Measurements from ENCODE around the gene CHMP1B.

CHMP1B gene

DNA sequence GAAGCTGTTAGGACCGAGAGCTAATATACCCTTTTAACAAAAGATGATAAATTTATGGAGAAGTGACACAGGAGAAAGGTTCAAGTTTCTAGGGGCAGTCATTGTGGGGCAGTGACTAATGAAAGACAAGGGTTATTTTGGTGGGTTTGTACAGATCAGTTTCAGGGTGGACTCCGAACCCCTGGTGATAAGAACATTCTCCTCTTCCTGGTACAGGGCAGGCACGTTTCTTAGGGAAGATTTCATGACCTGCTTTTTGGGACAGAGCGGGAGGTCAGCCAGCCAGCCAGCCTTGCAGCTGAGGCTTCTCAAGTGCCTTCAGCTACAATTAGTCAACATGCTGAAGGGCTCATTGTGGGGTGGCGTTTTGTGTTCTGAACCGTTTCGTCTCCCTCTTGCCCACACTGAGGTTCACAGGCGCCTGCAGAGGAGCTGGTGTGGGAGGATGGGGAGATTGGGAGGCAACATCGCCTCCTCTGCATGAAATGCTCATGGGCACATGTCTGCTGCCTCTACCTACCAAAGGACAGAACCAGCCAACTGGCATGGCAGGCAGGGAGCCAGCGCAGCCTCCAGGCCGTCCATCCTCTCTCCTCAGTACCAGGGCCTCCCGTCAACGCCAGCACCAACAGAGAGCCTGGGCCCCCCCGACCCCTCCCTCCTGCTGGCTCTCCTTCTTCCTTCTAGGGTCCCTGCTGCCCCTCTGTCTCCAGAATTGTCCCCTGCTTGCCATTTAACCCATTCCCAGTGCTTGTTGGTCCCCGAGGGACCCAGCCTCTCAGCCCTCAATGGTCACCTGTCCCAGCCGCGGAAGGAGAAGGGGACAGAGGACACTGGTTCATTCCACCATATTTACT, 9.6 kb downstream of the CHMP1B start:
- Histone ChIP-seq H3K9me3 (replicated peaks; ENCODE audit: insufficient read depth, low read length) (no peaks in the 10 kb centered on the region), H3K9me2 (replicated peaks; ENCODE audit: insufficient read depth, low read length) (no peaks in the 10 kb centered on the region), H4K20me1 (ENCODE audit: insufficient read depth, low read length) (no peaks in the 10 kb centered on the region), H3K4me3 (ENCODE audit: low read length) (no peak overlapping the region), H3K27me3 (replicated peaks; ENCODE audit: insufficient read depth, low read length) (no peaks in the 10 kb centered on the region), H3F3A (ENCODE audit: insufficient read depth, low read length) (no peaks in the 10 kb centered on the region), H3K4me2 (ENCODE audit: low read depth, low read length) (no peak overlapping the region), H3K4me1 (ENCODE audit: low read length) (no peaks in the 10 kb centered on the region), H3K27ac (ENCODE audit: low read length) (no peak overlapping the region), H3K36me3 (replicated peaks; ENCODE audit: insufficient read depth, low read length) (no peaks in the 10 kb centered on the region), H2AFZ (ENCODE audit: low read length) (no peak overlapping the region), H3K79me2 (ENCODE audit: low read length) (no peaks in the 10 kb centered on the region), H3K9ac (ENCODE audit: low read length) (no peak overlapping the region)
- TF ChIP-seq EZH2phosphoT487 (IDR thresholded peaks at IDR 0.05; ENCODE audit: low read length) (no peak), EZH2 (optimal IDR thresholded peaks at IDR 0.05; ENCODE audit: low read depth, low read length) (no peak)
- TF ChIP-seq, protein P1, sequence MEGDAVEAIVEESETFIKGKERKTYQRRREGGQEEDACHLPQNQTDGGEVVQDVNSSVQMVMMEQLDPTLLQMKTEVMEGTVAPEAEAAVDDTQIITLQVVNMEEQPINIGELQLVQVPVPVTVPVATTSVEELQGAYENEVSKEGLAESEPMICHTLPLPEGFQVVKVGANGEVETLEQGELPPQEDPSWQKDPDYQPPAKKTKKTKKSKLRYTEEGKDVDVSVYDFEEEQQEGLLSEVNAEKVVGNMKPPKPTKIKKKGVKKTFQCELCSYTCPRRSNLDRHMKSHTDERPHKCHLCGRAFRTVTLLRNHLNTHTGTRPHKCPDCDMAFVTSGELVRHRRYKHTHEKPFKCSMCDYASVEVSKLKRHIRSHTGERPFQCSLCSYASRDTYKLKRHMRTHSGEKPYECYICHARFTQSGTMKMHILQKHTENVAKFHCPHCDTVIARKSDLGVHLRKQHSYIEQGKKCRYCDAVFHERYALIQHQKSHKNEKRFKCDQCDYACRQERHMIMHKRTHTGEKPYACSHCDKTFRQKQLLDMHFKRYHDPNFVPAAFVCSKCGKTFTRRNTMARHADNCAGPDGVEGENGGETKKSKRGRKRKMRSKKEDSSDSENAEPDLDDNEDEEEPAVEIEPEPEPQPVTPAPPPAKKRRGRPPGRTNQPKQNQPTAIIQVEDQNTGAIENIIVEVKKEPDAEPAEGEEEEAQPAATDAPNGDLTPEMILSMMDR (IDR thresholded peaks at IDR 0.05; ENCODE audit: low read length) = no peak
- DNase-seq = no peak

DNA sequence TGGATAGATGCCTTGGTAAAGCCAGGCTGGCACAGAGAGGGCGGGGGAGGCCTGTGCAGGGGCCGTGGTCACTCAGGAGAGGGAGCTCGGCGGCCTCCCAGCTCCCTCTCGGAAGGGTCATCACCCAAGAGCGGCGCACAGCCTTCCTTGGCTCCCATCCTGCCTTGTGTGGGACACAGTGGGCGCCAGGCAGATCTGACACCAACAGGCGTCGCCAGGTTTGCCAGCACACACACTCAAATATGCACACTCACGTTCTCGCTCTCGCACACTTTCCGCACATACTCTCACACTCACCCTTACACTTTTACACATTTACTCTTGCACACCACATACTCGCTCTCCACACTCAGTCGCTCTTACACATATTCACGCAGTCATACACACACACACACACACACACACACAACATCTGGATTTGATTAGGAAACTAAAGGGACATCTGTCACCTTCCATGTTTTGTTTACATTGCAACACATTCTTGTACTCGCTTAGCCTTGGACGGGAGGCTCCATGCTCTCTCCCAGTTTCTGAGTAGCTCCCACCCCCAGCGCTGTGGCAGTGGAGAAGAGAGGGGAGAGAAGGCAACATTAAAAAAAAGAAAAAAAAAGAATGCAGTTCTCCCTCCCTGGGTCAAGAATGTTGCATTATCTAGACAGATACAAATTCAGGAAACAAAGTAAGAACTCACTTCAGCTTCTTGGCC, 10.5 kb downstream of the CHMP1B start:
- H3K4me1 ChIP-seq (ENCODE audit: low read length) = no peaks in the 10 kb centered on the region
- H4K20me1 ChIP-seq (ENCODE audit: insufficient read depth, low read length) = no peaks in the 10 kb centered on the region
- no peaks in the 10 kb centered on the region for H3K9me3 ChIP-seq (replicated peaks; ENCODE audit: insufficient read depth, low read length)
- TF ChIP-seq, protein P1 (IDR thresholded peaks at IDR 0.05; ENCODE audit: low read length) = no peak
- no peak for TF ChIP-seq EZH2phosphoT487 (IDR thresholded peaks at IDR 0.05; ENCODE audit: low read length)
- H3K79me2 ChIP-seq (ENCODE audit: low read length) = no peaks in the 10 kb centered on the region
- H3F3A ChIP-seq (ENCODE audit: insufficient read depth, low read length) = no peaks in the 10 kb centered on the region
- no peaks in the 10 kb centered on the region for H3K27me3 ChIP-seq (replicated peaks; ENCODE audit: insufficient read depth, low read length)
- DNase-seq = no peak
- H3K27ac ChIP-seq (ENCODE audit: low read length) = no peak overlapping the region
- no peak overlapping the region for H3K4me2 ChIP-seq (ENCODE audit: low read depth, low read length)
- H2AFZ ChIP-seq (ENCODE audit: low read length) = no peak overlapping the region
- H3K36me3 ChIP-seq (replicated peaks; ENCODE audit: insufficient read depth, low read length) = no peaks in the 10 kb centered on the region
- H3K9me2 ChIP-seq (replicated peaks; ENCODE audit: insufficient read depth, low read length) = no peaks in the 10 kb centered on the region
- H3K4me3 ChIP-seq (ENCODE audit: low read length) = no peak overlapping the region
- no peak overlapping the region for H3K9ac ChIP-seq (ENCODE audit: low read length)

DNA sequence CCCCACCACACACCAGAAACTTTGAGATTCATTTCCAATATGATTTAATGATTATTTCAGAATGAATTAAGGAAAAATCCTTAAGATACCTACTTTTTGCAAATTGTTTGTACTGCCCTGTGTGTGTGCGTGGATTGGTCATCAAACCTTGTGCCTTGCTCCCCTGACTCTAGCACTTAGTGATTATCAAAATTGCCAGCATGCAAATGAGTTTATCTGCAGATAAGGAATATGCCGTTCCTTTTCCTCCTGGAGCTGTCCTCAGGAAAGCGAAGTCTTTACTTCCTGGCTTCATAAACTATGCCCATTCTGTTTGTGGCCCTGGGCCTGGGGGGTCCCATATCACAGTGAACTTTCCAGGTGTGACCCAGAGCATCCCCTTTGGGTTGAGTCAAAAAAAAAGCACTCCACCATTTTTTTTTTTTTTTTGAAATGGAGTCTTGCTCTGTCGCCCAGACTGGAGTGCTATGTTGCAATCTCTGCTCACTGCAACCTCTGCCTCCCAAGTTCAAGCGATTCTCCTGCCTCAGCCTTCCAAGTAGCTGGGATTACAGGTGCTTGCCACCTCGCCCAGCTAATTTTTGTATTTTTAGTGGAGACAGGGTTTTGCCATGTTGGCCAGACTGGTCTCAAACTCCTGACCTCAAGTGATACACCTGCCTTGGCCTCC, 11.4 kb downstream of the CHMP1B start:
- Histone ChIP-seq H3K9me3 (replicated peaks; ENCODE audit: insufficient read depth, low read length) (no peaks in the 10 kb centered on the region), H3K9ac (ENCODE audit: low read length) (no peak overlapping the region), H3K4me2 (ENCODE audit: low read depth, low read length) (no peak overlapping the region), H3K27ac (ENCODE audit: low read length) (no peak overlapping the region), H2AFZ (ENCODE audit: low read length) (no peak overlapping the region), H3K27me3 (replicated peaks; ENCODE audit: insufficient read depth, low read length) (no peaks in the 10 kb centered on the region), H3K9me2 (replicated peaks; ENCODE audit: insufficient read depth, low read length) (no peaks in the 10 kb centered on the region), H4K20me1 (ENCODE audit: insufficient read depth, low read length) (no peaks in the 10 kb centered on the region), H3F3A (ENCODE audit: insufficient read depth, low read length) (no peaks in the 10 kb centered on the region), H3K4me1 (ENCODE audit: low read length) (no peaks in the 10 kb centered on the region), H3K36me3 (replicated peaks; ENCODE audit: insufficient read depth, low read length) (no peaks in the 10 kb centered on the region), H3K4me3 (ENCODE audit: low read length) (no peak overlapping the region), H3K79me2 (ENCODE audit: low read length) (no peaks in the 10 kb centered on the region)
- no peak for DNase-seq
- TF ChIP-seq EZH2 (optimal IDR thresholded peaks at IDR 0.05; ENCODE audit: low read depth, low read length) = no peak

Data from MM.1S (cell line).